GM18909 (cell line): Measurements from ENCODE around the gene BUD23.

Experiments
- ATAC-seq: cut with Tn5 transposase; IDR thresholded peaks from one replicate; pipeline ENCODE4 v1.9.1; 2021; ENCODE audit warnings: mild to moderate bottlenecking; ENCODE audit not compliant: unreplicated experiment, poor library complexity

BUD23 gene

DNA sequence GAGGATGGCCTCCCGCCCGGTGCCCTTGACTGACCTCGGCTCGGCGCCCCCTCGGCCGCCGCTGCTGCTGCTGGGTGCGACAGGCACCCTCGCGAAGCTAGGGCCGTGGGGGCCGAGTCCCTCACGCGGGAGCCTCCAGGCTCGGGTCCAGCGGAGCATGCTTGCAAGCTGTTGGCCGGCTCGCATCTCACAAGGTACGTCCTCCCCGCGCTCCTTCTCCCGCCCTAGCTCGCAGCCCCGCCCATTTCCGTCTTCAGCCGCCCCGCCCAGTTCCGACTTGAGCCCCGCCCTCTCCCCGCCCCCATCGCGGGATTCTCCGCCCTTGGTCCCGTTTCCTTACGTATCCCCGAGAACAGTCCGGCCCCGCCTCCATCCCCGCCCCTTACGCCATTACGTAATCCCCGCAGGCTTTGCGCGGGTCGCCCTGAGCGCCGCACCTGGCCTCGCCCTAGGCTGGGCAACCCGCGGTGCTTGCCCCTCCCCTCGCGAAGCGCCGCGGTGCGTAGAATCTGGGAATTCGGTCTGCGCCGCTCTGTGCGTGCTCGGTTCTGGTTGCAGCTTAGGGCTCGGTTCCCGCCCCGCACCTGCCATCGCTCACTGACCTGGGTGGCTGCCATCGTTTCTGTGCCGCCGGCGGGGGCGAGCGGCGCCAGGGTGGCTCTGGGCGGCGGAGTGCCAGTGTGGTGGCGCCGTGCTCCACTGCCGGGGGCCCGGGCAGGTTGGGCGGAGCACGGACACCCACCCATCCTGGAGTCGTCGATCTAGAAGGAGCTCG is 55.4 kb downstream of the BUD23 start, which contains the start of gene ABHD11:
TSS of gene ABHD11 (minus strand) at position 191 of the 775 bp plus-strand sequence. CDS start at position 159, 32 bp downstream.
- ATAC-seq: peak; percentile 90

DNA sequence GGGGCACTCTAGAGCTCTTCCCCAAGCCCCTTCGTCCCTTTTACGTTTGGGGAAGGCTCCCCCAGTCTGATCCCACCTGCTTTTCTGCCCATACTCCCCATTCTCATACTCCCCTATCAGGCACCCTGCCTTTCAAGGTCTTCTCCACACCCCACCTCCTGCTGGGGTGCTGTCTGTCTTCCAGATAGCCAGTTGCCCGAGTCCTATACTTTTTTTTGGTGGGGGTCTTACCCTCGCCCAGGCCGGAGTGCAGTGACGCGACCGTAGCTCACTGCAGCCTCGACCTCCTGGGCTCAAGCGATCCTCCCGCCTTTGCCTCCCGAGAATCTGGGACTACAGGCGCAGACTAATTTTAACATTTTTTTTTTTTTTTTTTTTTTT is 56.0 kb downstream of the BUD23 start:
- peak; percentile 3 for ATAC-seq

DNA sequence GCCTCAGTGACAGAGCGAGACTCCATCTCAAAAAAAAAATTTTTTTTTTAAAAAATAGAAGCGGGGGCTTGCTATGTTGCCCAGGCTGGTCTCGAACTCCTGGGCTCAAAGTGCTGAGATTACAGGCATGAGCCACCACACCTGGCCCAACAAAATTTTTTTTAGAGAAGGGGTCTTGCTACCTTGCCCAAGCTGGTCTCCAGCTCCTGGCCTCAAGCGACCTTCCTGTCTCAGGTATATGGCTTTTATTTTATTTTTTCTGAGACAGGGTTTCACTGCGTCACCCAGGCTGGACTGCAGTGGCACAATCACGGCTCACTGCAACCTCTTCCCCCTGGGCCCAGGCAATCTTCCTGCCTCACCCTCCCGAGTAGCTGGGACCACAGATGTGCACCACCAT is 56.8 kb downstream of the BUD23 start:
- no peak for ATAC-seq

GRCh38 chr7:73740771-73741170 is 57.4 kb downstream of the BUD23 start:
- no peak for ATAC-seq

- ATAC-seq: no peak
Observed at GRCh38 chr7:73741600-73741999, 58.2 kb downstream of the BUD23 start.

DNA sequence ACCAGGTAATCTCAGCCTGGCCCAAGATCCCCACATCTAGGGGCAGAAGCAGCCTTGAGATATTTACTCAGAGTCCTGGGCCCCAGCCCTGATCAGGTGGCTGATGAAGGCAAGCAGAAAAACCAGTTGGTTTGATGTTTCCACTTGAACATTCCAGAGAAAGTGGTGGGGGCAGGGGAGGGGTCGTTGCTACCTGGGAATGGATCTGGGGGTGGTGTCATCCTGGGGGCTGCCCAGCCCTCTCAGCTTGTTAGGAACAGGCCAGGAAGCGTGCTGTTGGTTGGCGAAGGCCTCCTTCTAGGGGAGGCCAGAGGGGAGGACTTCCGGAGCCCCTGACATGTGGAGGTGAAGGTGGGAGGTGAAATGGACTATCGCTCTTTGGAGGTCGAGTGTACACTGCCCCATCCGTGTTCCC is 58.9 kb downstream of the BUD23 start:
- no peak for ATAC-seq

GRCh38 chr7:73742753-73743641 is 59.6 kb downstream of the BUD23 start:
- ATAC-seq: no peak

DNA sequence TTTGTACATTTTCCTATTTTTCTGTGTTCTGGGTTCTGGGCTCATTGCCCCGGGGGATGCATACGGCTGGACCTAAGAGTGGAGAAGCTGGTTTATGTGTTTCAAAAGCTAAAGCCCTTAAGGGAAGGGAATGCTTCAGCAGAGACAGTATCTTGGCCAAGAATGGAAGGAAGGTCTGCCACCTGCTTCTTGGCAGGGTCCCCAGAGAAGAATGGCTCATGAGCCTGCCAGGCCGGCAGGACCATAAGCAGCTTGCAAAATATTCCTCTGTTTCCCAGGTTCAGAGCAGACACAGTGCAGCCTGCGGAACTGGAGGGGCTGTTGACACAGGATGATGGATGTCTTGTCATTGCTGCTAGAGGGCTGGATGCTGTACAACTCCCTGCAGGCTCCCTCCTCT is 63.0 kb downstream of the BUD23 start:
- ATAC-seq: no peak
